ENCODE results near the gene BLOC1S5. TPM values are rescaled to one million over a fixed set of nuclear protein-coding genes. Genes with fewer than 3 reads are reported as not detected.

BLOC1S5 gene
- polyA plus RNA-seq, 1 donor from 2014 or later = 29.5 TPM

DNA sequence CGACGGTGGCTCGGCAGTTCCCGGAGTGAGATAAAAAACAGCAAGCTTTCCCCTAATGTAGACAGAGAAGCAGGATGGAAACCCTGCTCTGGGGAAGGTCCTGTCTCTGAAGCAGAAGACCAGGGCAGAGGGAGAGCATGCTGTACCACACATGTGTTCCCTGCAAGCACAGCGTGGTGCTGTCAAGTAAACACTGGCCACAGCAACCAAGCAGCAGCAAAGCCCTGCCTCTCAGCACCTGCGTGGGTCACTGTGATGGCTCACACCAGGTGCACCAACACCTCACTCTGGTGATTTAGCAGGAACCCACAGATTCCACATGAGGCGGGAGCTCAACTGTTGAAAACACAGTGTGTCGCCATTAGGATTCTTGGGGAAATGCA is 88.4 kb downstream of the BLOC1S5 start:
- Mint-ChIP-seq H3K27me3 (peaks cover 11% of the 10 kb centered on the region), H3K4me1 (peaks cover 22 to 30% (median 28%) of the 10 kb centered on the region in 3 donors), H3K9me3 (peaks cover 0 to under 1% (median 0%) of the 10 kb centered on the region in 3 donors), H3K27ac (peak overlapping the region in 1 of 3 donors; percentile 73), H3K4me3 (peak overlapping the region in 3 of 4 donors; percentile 54 to 88 (median 69)), H3K36me3 (no peaks in the 10 kb centered on the region)

DNA sequence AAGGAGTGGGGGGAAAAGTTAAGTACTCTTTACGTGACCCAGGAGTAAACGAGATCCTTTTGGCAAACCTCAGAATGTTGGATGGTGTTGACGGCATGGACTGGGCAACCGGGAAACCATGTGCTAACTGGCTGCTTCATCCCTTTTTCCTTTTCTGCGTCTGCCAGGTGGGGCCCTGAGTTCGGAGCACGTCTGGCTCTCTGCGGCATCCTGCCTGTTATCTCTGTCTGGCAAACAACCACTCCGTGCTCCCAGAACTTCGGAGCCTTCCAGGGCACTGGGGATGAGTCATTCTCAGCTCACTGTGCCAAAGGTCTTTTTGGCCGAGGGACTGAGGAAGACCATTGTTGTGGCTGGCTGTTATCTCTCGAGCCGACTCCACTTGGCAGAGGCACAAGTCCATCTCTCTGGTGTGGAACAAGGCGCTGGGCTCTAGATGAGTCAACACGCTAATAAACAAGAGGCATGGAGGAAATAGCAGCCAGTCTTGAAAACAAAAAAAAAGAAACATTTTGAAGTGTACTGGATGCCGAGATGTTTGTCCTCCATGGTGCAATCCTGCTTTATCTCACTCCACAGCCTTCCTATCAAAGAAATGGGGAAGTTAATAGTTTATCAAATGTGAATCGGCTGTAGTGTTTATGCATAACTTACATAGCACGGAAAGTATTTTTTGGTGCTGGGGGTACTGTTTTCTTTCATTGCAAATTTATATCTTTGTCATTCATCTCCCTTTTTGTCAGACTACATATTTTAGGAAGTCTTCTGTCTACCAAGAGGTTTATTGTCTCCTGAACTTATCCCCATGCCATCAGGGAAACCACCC is 89.0 kb downstream of the BLOC1S5 start:
- peak overlapping the region in 1 of 3 donors; percentile 73 for H3K27ac Mint-ChIP-seq
- H3K4me3 Mint-ChIP-seq = peak overlapping the region in 3 of 4 donors; percentile 54 to 88 (median 69)

DNA sequence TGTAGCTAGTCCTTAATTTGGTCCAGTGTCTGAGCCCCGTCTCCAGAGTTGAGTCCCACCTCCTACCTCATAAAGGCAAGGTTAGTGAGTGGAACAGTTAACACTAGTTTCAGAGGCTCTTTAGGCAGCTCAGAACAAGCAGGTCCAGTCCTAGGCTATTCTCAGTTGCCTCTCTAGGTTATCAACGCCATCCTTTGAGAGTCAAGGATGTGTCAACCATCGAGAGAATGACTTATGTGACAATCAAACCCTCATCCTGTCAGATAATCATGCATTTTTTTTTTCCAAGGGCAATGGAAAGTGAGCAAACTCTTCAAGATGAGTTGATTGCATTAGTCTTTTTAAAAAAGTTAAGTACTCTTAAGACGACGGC is 89.6 kb downstream of the BLOC1S5 start:
- Mint-ChIP-seq H3K9me3 (peaks cover 3 to 10% (median 5%) of the 10 kb centered on the region in 3 donors), H3K27me3 (peaks cover 11% of the 10 kb centered on the region), H3K27ac (no peak overlapping the region), H3K36me3 (peaks cover 5% of the 10 kb centered on the region), H3K4me1 (peaks cover 20 to 28% (median 23%) of the 10 kb centered on the region in 3 donors), H3K4me3 (no peak overlapping the region)

More for the DNA sequence above, 89.0 kb downstream of the BLOC1S5 start:
- Mint-ChIP-seq H3K4me1 (peaks cover 22 to 28% (median 26%) of the 10 kb centered on the region in 3 donors), H3K9me3 (peaks cover 1 to 6% (median 3%) of the 10 kb centered on the region in 3 donors), H3K27me3 (peaks cover 11% of the 10 kb centered on the region), H3K36me3 (peaks cover 5% of the 10 kb centered on the region)

DNA sequence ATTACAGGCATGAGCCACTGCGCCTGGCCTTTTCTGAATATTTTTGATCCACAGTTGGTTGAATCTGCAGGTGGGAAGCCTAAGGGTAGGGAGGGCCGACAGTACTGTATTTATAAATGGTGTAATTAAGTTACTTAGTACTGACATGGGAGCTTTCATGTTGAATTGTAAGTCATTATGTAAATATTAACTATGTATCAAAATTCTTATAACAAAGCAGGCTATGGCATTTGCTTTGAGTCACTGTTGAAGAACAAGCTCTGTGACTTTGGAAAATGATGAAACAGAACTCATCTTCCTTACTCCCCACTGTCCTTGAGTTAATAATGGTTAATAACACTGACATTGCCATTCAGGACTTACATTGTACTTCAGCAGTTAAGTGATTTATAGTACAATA is 90.6 kb downstream of the BLOC1S5 start:
- Mint-ChIP-seq H3K4me1 (peaks cover 14 to 21% (median 17%) of the 10 kb centered on the region in 3 donors), H3K27ac (no peak overlapping the region), H3K9me3 (peaks cover 5 to 17% (median 8%) of the 10 kb centered on the region in 3 donors), H3K4me3 (no peak overlapping the region), H3K27me3 (peaks cover 9% of the 10 kb centered on the region), H3K36me3 (peaks cover 5% of the 10 kb centered on the region)

DNA sequence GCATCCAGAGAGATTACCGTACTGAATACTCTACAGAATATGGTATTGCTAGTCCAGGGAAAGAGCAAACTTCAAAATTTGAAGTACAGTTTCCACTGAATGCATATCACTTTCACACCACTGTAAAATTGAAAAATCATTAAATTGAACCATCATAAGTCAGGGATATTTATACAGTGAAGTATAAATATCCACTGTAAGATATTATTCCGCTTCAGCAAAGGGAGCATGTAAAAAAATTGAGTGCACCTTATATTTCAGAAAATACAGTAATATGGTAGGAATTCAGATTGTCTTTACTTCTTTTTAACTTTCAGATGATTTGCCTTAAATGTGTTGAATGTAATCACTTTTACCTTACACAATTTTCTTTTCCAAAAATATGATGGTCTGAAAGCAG is 92.7 kb downstream of the BLOC1S5 start:
- H3K27ac Mint-ChIP-seq = no peak overlapping the region

DNA sequence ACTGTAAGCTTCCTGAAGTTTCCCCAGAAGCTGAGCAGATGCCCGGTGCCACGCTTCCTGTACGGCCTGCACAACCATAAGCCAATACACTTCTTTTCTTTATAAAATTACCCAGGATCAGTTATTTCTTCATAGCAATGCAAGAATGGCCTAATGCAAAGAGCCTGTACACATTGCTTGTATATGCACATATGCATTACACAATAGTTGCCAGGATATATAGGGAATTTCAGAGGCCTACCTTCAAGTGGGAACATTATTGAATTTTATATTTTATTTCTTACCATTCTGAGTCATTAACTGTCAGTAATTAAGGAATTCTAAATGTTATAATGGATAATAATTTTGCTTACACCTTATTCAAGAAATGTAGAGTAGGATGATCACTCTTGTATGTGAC is 93.6 kb downstream of the BLOC1S5 start:
- peak overlapping the region in 1 of 4 donors; percentile 68 for H3K4me3 Mint-ChIP-seq

More for the DNA sequence above, 92.7 kb downstream of the BLOC1S5 start:
- peaks cover 8% of the 10 kb centered on the region for H3K27me3 Mint-ChIP-seq
- H3K36me3 Mint-ChIP-seq = peaks cover 5% of the 10 kb centered on the region
- no peak overlapping the region for H3K4me3 Mint-ChIP-seq
- peaks cover 5 to 17% (median 11%) of the 10 kb centered on the region in 3 donors for H3K9me3 Mint-ChIP-seq
- peaks cover 13 to 17% (median 13%) of the 10 kb centered on the region in 3 donors for H3K4me1 Mint-ChIP-seq

More for the DNA sequence above, 93.6 kb downstream of the BLOC1S5 start:
- Mint-ChIP-seq H3K9me3 (peaks cover 5 to 17% (median 11%) of the 10 kb centered on the region in 3 donors), H3K36me3 (peaks cover 5% of the 10 kb centered on the region), H3K27me3 (peaks cover 7% of the 10 kb centered on the region), H3K27ac (no peak overlapping the region), H3K4me1 (peaks cover 12 to 13% (median 12%) of the 10 kb centered on the region in 3 donors)

Other genes with a start within 250 kb of the BLOC1S5 start
- 270 TPM for gene TXNDC5, start 153.6 kb downstream of the BLOC1S5 start, polyA plus RNA-seq
- gene EEF1E1, start 38.2 kb upstream of the BLOC1S5 start, polyA plus RNA-seq = 54.9 TPM

All from IgD-negative memory B cell (primary cell).